HepG2 (cell line): ENCODE results near the gene NCOA4. TPM values are rescaled to one million over a fixed set of nuclear protein-coding genes. Genes with fewer than 3 reads are reported as not detected.

Experiments
- ARID4A ChIP-seq: sonication (generic); formaldehyde crosslinking; IDR thresholded peaks from 2 replicates; pipeline ENCODE4 v1.5.0; 2020; ENCODE audit warnings: mild to moderate bottlenecking, missing genetic modification reagents, borderline replicate concordance
- CHD4 ChIP-seq: fragments of 200-600 bp; sonication (generic); IDR thresholded peaks from 2 replicates; pipeline ENCODE4 v1.7.0; 2017; ENCODE audit warnings: mild to moderate bottlenecking, low read length, borderline replicate concordance
- ETV5 ChIP-seq: IDR thresholded peaks from 2 replicates; pipeline ENCODE4 v1.6.1; 2018; ENCODE audit warnings: missing biosample characterization, missing genetic modification reagents, inconsistent platforms, borderline replicate concordance
- FOXP1 ChIP-seq, 2 experiments: fragments of 450-650 bp in 1 of 2; IDR thresholded peaks; 2 replicates each; pipeline ENCODE4 v1.6.1; 2017 to 2018; ENCODE audit warnings: antibody characterized with exemption in 1 of 2
- GATAD2A ChIP-seq: IDR thresholded peaks from 2 replicates; pipeline ENCODE4 v1.6.1; 2016
- HNF4A ChIP-seq: sonication (generic); formaldehyde crosslinking; IDR thresholded peaks from 2 replicates; pipeline ENCODE4 v1.4.0; 2020; ENCODE audit warnings: missing genetic modification reagents
- HNF4G ChIP-seq, 2 experiments: sonication (generic) in 1 of 2; formaldehyde crosslinking in 1 of 2; IDR thresholded peaks; 2 replicates each; pipeline versions ENCODE4 v1.4.0 to v1.6.1; 2011 to 2020; ENCODE audit warnings: borderline replicate concordance in 2 of 2, low read depth in 2 of 2, mild to moderate bottlenecking in 2 of 2, low read length in 1 of 2, missing genetic modification reagents in 1 of 2, moderate library complexity in 1 of 2
- HOXA3 ChIP-seq: sonication (generic); formaldehyde crosslinking; IDR thresholded peaks from 2 replicates; pipeline ENCODE4 v1.5.0; 2020; ENCODE audit warnings: missing genetic modification reagents
- NCOR1 ChIP-seq: fragments of 200-600 bp; sonication (generic); IDR thresholded peaks from 2 replicates; pipeline ENCODE4 v1.7.0; 2017; ENCODE audit warnings: antibody characterized with exemption, low read length, borderline replicate concordance
- POLR2AphosphoS5 ChIP-seq: IDR thresholded peaks from 2 replicates; pipeline ENCODE4 v1.6.1; 2012; ENCODE audit warnings: low read depth, low read length
- SALL1 ChIP-seq: sonication (generic); formaldehyde crosslinking; IDR thresholded peaks from 2 replicates; pipeline ENCODE4 v1.8.0; 2022; ENCODE audit warnings: mild to moderate bottlenecking, missing genetic modification reagents
- SIN3A ChIP-seq: IDR thresholded peaks from 2 replicates; pipeline ENCODE4 v1.6.1; 2011; ENCODE audit warnings: low read depth, mild to moderate bottlenecking, control low read depth, low read length, borderline replicate concordance
- SOX6 ChIP-seq, 2 experiments: fragments of 450-650 bp in 1 of 2; sonication (generic) in 1 of 2; formaldehyde crosslinking in 1 of 2; IDR thresholded peaks; 2 replicates each; pipeline versions ENCODE4 v1.4.0 to v1.6.1; 2017 to 2020; ENCODE audit warnings: antibody characterized with exemption in 1 of 2, mild to moderate bottlenecking in 1 of 2, missing genetic modification reagents in 1 of 2
- TBX2 ChIP-seq: sonication (generic); formaldehyde crosslinking; IDR thresholded peaks from 2 replicates; pipeline ENCODE4 v1.5.0; 2020; ENCODE audit warnings: missing genetic modification reagents, mild to moderate bottlenecking, borderline replicate concordance
- ZNF263 ChIP-seq: sonication (generic); formaldehyde crosslinking; IDR thresholded peaks from 2 replicates; pipeline ENCODE4 v1.4.0; 2020; ENCODE audit warnings: missing genetic modification reagents
- ZNF343 ChIP-seq: sonication (generic); formaldehyde crosslinking; IDR thresholded peaks from 2 replicates; pipeline ENCODE4 v1.4.0; 2020; ENCODE audit warnings: mild to moderate bottlenecking, missing genetic modification reagents
- ZNF761 ChIP-seq: sonication (generic); formaldehyde crosslinking; conservative IDR thresholded peaks from 2 replicates; pipeline ENCODE4 v1.4.0; 2020; ENCODE audit warnings: mild to moderate bottlenecking, missing genetic modification reagents
- polyA plus RNA-seq, 8 experiments: library from polyadenylated mRNA; depleted of rRNA in 3 of 8; stranded (reverse) in 7 of 8; unstranded in 1 of 8; fragments of >200 nt; fragmentation: Illumina TruSeq in 4 of 8; extraction: Trizol in 4 of 8; gene quantifications; 2 replicates each; pipeline versions ENCODE4 v1.2.1 to v1.2.3, GENCODE V29; 2011 to 2016; ENCODE audit warnings: low read depth in 4 of 8, missing spikeins in 1 of 8, mixed read lengths in 1 of 8; ENCODE audit not compliant: insufficient read depth in 1 of 8
- total RNA-seq, 5 experiments: library from RNA; depleted of rRNA; stranded (reverse); fragments of >200 nt; fragmentation: Illumina TruSeq; extraction: Trizol; gene quantifications; 2 replicates each; pipeline ENCODE4 v1.2.3, GENCODE V29; 2016; ENCODE audit warnings: low read depth in 1 of 5
- TF ChIP-seq, protein P1 (sequence below), 2 experiments: sonication (generic) in 1 of 2; formaldehyde crosslinking in 1 of 2; IDR thresholded peaks; 2 replicates each; pipeline versions ENCODE4 v1.6.1 to v1.9.0; 2014 to 2022; ENCODE audit warnings: antibody characterized with exemption in 1 of 2, borderline replicate concordance in 1 of 2, inconsistent platforms in 1 of 2, low read depth in 1 of 2, missing genetic modification reagents in 1 of 2

The NCOA4 gene
- total and polyA plus RNA-seq, 2 of the 13 experiments (the other 11 are each of a cell fraction or from before 2014, with no cell fraction given): 306 to 400 TPM

- TF ChIP-seq, protein P1, sequence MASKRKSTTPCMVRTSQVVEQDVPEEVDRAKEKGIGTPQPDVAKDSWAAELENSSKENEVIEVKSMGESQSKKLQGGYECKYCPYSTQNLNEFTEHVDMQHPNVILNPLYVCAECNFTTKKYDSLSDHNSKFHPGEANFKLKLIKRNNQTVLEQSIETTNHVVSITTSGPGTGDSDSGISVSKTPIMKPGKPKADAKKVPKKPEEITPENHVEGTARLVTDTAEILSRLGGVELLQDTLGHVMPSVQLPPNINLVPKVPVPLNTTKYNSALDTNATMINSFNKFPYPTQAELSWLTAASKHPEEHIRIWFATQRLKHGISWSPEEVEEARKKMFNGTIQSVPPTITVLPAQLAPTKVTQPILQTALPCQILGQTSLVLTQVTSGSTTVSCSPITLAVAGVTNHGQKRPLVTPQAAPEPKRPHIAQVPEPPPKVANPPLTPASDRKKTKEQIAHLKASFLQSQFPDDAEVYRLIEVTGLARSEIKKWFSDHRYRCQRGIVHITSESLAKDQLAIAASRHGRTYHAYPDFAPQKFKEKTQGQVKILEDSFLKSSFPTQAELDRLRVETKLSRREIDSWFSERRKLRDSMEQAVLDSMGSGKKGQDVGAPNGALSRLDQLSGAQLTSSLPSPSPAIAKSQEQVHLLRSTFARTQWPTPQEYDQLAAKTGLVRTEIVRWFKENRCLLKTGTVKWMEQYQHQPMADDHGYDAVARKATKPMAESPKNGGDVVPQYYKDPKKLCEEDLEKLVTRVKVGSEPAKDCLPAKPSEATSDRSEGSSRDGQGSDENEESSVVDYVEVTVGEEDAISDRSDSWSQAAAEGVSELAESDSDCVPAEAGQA (IDR thresholded peaks at IDR 0.05; ENCODE audit: low read depth): no peak
- TF ChIP-seq, protein P1 (CRISPR knock-in tag; IDR thresholded peaks at IDR 0.05; ENCODE audit: borderline replicate concordance): no peak
- TF ChIP-seq SIN3A (peak; percentile 49; the same call in 1 of the 2 replicates), SOX6 (IDR thresholded peaks at IDR 0.05) (no peak), SOX6 (CRISPR knock-in tag; IDR thresholded peaks at IDR 0.05) (0 out of 2 replicates have a peak, but pooled peaks have one; percentile 11), ETV5 (CRISPR knock-in tag) (peak; percentile 10; the same call in 1 of the 2 replicates), NCOR1 (peak; percentile 80), HNF4A (CRISPR knock-in tag) (peak; percentile 71), SALL1 (CRISPR knock-in tag) (peak; percentile 39), TBX2 (CRISPR knock-in tag) (no peak), CHD4 (peak; percentile 27; the same call in 1 of the 2 replicates), ARID4A (CRISPR knock-in tag) (peak; percentile 46; the same call in 1 of the 2 replicates), GATAD2A (CRISPR knock-in tag) (peak; percentile 64), HOXA3 (CRISPR knock-in tag) (peak; percentile 8; the same call in 1 of the 2 replicates), POLR2AphosphoS5 (peak; percentile 47), ZNF263 (CRISPR knock-in tag) (0 out of 2 replicates have a peak, but pooled peaks have one; percentile 29), ZNF343 (CRISPR knock-in tag) (peak; percentile 24; the same call in 1 of the 2 replicates), HNF4G (IDR thresholded peaks at IDR 0.05; ENCODE audit: borderline replicate concordance, low read depth, low read length) (peak; percentile 75), HNF4G (CRISPR knock-in tag; IDR thresholded peaks at IDR 0.05; ENCODE audit: borderline replicate concordance, low read depth) (no peak), FOXP1 (IDR thresholded peaks at IDR 0.05) (no peak), FOXP1 (CRISPR knock-in tag; IDR thresholded peaks at IDR 0.05) (no peak), ZNF761 (CRISPR knock-in tag) (no peak)
Measured at GRCh38 chr10:46019569-46020343, 10.7 kb downstream of the NCOA4 start (continued).
